Left ventricle myocardium inferior (tissue), 1 donor: ENCODE measurements around the gene NGF. TPM values are rescaled to one million over a fixed set of nuclear protein-coding genes. Genes with fewer than 3 reads are reported as not detected.
A peak's percentile ranks its signal among the peaks of the same experiment; 100 is the strongest.

Experiments
- DNase-seq: peaks from one replicate; pipeline ENCODE4 v3.0.0-alpha.2; 2020
- H3K27ac ChIP-seq: fragments of 200-600 bp; replicated peaks from 2 replicates; pipeline ENCODE4 v1.8.0; 2021
- H3K27me3 ChIP-seq: fragments of 200-600 bp; 2 replicates; pipeline ENCODE4 v1.8.0; 2021; ENCODE audit warnings: low read depth
- H3K36me3 ChIP-seq: fragments of 200-600 bp; 2 replicates; pipeline ENCODE4 v1.8.0; 2021
- H3K4me1 ChIP-seq: fragments of 200-600 bp; 2 replicates; pipeline ENCODE4 v1.8.0; 2021
- H3K4me3 ChIP-seq: fragments of 200-600 bp; 2 replicates; pipeline ENCODE4 v1.8.0; 2021; ENCODE audit warnings: mild to moderate bottlenecking, moderate library complexity
- H3K9me3 ChIP-seq: fragments of 200-600 bp; replicated peaks from 2 replicates; pipeline ENCODE4 v1.8.0; 2021
- CTCF ChIP-seq: fragments of 200-600 bp; IDR thresholded peaks from 2 replicates; pipeline ENCODE4 v1.8.0; 2021; ENCODE audit warnings: antibody characterized with exemption, mild to moderate bottlenecking, borderline replicate concordance
- intact Hi-C: fragments of 100-400 bp; cut with micrococcal nuclease; formaldehyde crosslinking; loops from one replicate; pipeline ENCODE4 v1.11.0; 2022
- total RNA-seq: library from RNA; stranded (reverse); fragmentation: NEBNext Ultra II Directional; extraction: Animal tissue kit (Norgen Biotek cat#: 25700); gene quantifications from one replicate; pipeline ENCODE4 v1.2.1, GENCODE V29; 2021
- donor health status: DM: no; HTN: yes; CAD: no; lungs with severe emphysema.

The NGF gene
- total RNA-seq, 1 donor from 2014 or later: 5.3 TPM

DNA sequence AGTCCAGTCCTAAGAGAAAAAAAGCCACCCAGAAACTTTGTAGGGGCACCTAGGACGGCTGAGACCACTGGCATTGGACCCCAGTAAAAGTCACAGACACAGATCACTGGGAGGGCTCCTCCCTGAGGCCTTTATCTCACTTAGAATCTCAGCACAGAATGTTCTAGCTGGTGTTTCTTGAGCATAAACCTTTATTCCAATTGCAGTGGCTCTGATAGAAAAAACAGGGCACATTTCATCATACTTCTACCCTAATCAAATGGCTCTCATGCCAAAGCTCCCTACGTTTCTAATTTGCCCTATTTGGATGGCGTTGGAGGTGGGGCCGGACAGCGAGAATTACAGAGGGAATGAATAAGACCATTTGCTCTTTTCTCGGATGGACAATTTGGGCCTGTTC, 53.8 kb downstream of the NGF start:
- intact Hi-C loops: no loop called here
- no peak for TF ChIP-seq CTCF
- Histone ChIP-seq H3K36me3 (peaks cover 18% of the 10 kb centered on the region), H3K27me3 (no peaks in the 10 kb centered on the region), H3K9me3 (no peaks in the 10 kb centered on the region), H3K4me3 (no peak overlapping the region), H3K27ac (peak overlapping the region; percentile 91), H3K4me1 (peaks cover 34% of the 10 kb centered on the region)
- DNase-seq: no peak

DNA sequence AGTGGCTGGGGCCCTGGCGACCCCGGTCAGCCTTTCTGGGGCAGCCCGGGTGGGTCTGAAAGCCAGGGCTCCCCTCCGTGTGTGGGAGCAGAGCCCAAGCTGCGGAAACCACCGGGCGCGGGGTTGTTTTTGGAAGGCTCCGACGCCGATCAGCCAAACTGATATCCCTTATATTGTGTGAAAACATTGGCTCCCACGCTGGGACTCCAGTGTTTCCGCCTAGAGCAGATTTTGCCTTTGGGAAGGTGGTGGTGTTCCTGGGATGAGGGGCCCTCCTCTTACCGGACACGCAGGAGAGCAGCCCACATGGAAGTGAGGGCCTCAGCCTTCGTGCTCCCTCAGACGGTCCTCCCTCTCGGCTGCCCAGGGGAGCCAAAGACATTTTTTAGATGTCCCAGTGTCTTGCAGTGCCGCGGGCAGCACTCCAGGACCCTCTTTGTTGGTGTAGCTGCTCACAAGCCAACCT, 54.3 kb downstream of the NGF start:
- H3K9me3 ChIP-seq: no peaks in the 10 kb centered on the region
- peaks cover 34% of the 10 kb centered on the region for H3K4me1 ChIP-seq
- no peak for TF ChIP-seq CTCF
- intact Hi-C loops: no loop called here
- H3K36me3 ChIP-seq: peaks cover 16% of the 10 kb centered on the region
- H3K27ac ChIP-seq: peak overlapping the region; percentile 91
- H3K4me3 ChIP-seq: peak overlapping the region; percentile 35
- H3K27me3 ChIP-seq: no peaks in the 10 kb centered on the region
- DNase-seq: no peak

GRCh38 chr1:115283249-115283648, 54.8 kb downstream of the NGF start:
- Histone ChIP-seq H3K4me1 (peaks cover 34% of the 10 kb centered on the region), H3K9me3 (no peaks in the 10 kb centered on the region), H3K36me3 (peaks cover 11% of the 10 kb centered on the region), H3K27ac (peak overlapping the region; percentile 91), H3K4me3 (peak overlapping the region; percentile 35), H3K27me3 (no peaks in the 10 kb centered on the region)
- DNase-seq: peak; percentile 30
- TF ChIP-seq CTCF: no peak
- intact Hi-C loops: no loop called here

DNA sequence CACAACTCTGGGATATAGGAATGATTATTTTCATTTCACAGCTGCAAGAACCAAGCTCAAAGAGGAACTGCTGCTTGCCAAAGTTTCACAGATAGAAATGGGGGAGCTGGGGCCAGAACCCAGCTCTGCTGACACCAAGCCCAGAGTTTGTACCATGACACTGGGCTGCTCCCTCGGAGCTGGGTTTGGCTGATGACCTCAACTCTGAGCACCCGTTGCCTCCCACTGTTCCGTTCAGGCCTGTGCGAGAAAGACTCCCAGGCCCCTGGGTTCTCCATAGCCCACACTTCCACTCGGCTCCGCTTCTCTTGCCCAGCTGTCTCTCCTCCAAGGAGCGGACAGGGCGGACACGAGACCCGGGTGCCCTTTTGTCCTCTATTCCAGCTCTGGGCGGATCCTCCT, 55.2 kb downstream of the NGF start:
- no peak for TF ChIP-seq CTCF
- intact Hi-C loops: no loop called here
- Histone ChIP-seq H3K36me3 (peaks cover 11% of the 10 kb centered on the region), H3K27ac (peak overlapping the region; percentile 91), H3K4me1 (peaks cover 34% of the 10 kb centered on the region), H3K27me3 (no peaks in the 10 kb centered on the region), H3K4me3 (peak overlapping the region; percentile 35), H3K9me3 (peaks cover under 1% of the 10 kb centered on the region)
- peak; percentile 80 for DNase-seq

DNA sequence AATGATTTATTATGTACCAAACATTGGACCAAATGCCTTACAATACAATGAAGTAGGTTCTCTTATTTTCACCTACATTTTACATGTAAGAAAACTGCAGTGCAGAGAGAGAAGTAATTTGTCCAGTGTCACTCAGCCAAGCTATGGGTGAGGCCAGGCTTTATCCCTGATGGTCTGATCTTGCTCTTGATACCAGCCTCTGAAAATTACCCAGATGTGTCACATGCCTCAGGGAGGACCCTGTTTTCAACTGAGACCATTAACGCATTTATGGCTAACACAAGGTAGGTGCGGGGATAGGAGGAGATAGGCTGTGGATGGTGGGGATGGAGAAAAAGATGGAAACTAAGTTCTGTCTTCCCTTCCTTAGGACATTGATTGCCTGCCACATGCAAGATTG, 56.9 kb downstream of the NGF start:
- no peak for TF ChIP-seq CTCF
- Histone ChIP-seq H3K27me3 (no peaks in the 10 kb centered on the region), H3K9me3 (peaks cover 14% of the 10 kb centered on the region), H3K4me3 (no peak overlapping the region), H3K4me1 (peaks cover 34% of the 10 kb centered on the region), H3K27ac (peak overlapping the region; percentile 91), H3K36me3 (peaks cover 6% of the 10 kb centered on the region)
- DNase-seq: no peak
- intact Hi-C loops: no loop called here

DNA sequence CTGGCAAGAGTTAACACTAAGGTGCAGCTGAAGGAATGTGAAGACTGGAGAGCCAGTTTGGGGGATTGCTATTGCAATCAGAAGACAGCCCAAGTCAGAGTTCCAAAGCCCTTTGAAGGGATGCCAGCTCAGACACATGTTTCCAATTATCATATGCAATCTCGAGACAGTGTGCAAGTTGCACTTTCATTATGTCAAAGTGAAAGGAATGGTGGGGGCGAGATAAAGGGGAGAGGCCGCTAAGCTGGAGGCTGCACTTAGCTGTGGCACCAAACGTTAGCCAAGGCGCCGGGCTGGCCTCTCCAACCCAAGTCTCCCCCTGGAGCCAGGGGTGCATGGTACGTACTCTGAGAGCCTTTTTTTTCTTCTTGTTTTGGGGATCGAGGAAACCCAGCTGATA, 58.0 kb downstream of the NGF start:
- H3K4me1 ChIP-seq: peaks cover 28% of the 10 kb centered on the region
- no peak overlapping the region for H3K27ac ChIP-seq
- no peaks in the 10 kb centered on the region for H3K36me3 ChIP-seq
- DNase-seq: no peak
- no peak overlapping the region for H3K4me3 ChIP-seq
- no peaks in the 10 kb centered on the region for H3K27me3 ChIP-seq
- TF ChIP-seq CTCF: no peak
- intact Hi-C loops: no loop called here
- peaks cover 14% of the 10 kb centered on the region for H3K9me3 ChIP-seq
